ENCODE measurements around the gene CADPS2. TPM values are rescaled to one million over a fixed set of nuclear protein-coding genes. Genes with fewer than 3 reads are reported as not detected.

The CADPS2 gene
- total RNA-seq, 2 donors from 2014 or later = not detected

DNA sequence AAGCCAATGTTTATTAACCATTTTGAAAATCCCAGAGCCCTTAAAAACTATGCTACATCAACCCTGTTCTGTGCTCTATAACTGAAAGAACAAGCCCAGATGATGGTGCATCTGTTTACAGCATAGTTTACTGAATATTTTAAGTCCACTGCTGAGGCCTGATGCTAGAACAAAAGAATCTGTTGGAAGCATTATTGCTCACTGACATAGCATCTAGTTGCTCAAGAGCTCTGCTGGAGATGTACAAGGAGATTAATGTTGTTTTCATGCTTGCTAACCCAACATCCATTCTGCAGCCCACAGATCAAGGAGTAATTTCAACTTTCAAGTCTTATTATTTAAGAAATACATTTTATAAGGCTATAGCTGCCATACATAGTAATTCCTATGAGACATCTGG, 400.4 kb downstream of the CADPS2 start:
- Mint-ChIP-seq H3K27ac (no peak overlapping the region), H3K9me3 (peaks cover 2 to 9% of the 10 kb centered on the region in 2 donors), H3K36me3 (ENCODE audit: insufficient read depth in 2 of 2) (no peaks in the 10 kb centered on the region), H3K4me1 (ENCODE audit: low read depth) (no peaks in the 10 kb centered on the region), H3K4me3 (no peak overlapping the region), H3K27me3 (ENCODE audit: low read depth) (no peaks in the 10 kb centered on the region)
- no peak for DNase-seq
- no peak for ATAC-seq (replicated peaks in 1 of 2)

- no peaks in the 10 kb centered on the region for H3K27me3 Mint-ChIP-seq (ENCODE audit: low read depth)
- no peak overlapping the region for H3K4me3 Mint-ChIP-seq
- H3K4me1 Mint-ChIP-seq (ENCODE audit: low read depth) = no peaks in the 10 kb centered on the region
- no peaks in the 10 kb centered on the region for H3K36me3 Mint-ChIP-seq (ENCODE audit: insufficient read depth in 2 of 2)
- DNase-seq (no peak), ATAC-seq (replicated peaks in 1 of 2) (no peak)
- H3K9me3 Mint-ChIP-seq = peaks cover 0 to 3% of the 10 kb centered on the region in 2 donors
- H3K27ac Mint-ChIP-seq = no peak overlapping the region
Observed at GRCh38 chr7:122482212-122482611, 404.0 kb downstream of the CADPS2 start.

DNA sequence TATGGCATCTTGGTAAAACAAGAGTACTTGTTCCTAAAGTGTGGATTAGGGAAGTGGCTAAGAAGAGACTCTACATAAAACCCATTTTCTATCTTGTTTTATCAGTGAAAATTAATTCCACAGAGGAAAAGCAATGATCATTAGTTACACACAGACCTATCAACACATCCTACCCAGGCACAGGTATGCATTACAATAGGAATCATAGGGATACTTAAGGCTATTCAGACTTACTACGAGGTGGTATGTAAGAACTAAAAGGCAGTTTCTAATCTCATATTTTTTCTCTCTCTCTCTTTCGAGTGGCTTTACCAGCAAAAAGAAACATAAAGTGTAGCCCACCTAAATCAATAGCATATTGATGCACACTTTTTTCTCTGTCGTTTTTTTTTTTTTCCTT, 415.4 kb downstream of the CADPS2 start:
- ATAC-seq (replicated peaks in 1 of 2) (no peak), DNase-seq (no peak)
- no peaks in the 10 kb centered on the region for H3K9me3 Mint-ChIP-seq
- no peaks in the 10 kb centered on the region for H3K4me1 Mint-ChIP-seq (ENCODE audit: low read depth)
- H3K4me3 Mint-ChIP-seq = no peak overlapping the region
- no peaks in the 10 kb centered on the region for H3K36me3 Mint-ChIP-seq (ENCODE audit: insufficient read depth in 2 of 2)
- H3K27ac Mint-ChIP-seq = no peak overlapping the region
- no peaks in the 10 kb centered on the region for H3K27me3 Mint-ChIP-seq (ENCODE audit: low read depth)

GRCh38 chr7:122468945-122469344, 417.3 kb downstream of the CADPS2 start:
- H3K9me3 Mint-ChIP-seq = no peaks in the 10 kb centered on the region
- no peaks in the 10 kb centered on the region for H3K4me1 Mint-ChIP-seq (ENCODE audit: low read depth)
- DNase-seq = no peak
- no peak overlapping the region for H3K27ac Mint-ChIP-seq
- no peaks in the 10 kb centered on the region for H3K27me3 Mint-ChIP-seq (ENCODE audit: low read depth)
- no peak overlapping the region for H3K4me3 Mint-ChIP-seq
- ATAC-seq (replicated peaks in 1 of 2) = no peak
- no peaks in the 10 kb centered on the region for H3K36me3 Mint-ChIP-seq (ENCODE audit: insufficient read depth in 2 of 2)

DNA sequence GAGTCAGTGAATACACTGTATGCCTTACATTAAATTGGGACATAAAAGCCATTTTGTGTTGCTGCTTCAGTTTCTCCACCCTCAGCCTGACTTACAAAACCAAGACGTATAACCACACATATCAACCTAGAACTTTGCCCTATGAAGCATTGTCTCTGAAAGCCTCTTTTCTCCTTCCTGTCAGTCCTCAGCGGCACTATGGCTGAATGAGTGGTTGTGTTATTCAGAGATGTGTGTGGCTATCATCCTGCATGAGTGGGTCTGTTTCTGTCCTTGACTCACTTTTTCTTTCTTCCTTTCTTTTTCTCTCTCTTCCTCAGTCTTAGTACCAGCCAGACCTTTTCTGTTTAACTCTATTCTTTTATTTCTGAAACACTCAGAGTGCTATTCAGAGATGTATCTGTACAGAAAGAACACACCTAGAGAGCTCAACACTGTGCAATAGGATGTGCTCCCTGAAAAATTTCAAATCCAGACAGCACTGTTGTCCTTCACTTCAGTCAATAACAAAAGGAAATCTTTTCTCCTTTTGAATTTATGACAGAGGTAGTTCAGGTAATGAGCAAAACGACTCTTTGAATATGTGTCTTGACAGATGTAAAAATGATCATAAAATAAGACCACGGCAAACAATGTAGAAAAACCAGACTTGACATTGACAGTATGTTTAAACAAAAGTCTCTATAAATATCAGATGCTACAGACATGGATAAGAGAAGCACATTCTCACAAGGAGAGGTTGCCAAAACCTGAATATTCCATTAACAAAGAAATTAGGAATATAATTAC, 418.4 kb downstream of the CADPS2 start:
- DNase-seq (no peak), ATAC-seq (replicated peaks in 1 of 2) (no peak)
- Mint-ChIP-seq H3K9me3 (no peaks in the 10 kb centered on the region), H3K4me3 (no peak overlapping the region), H3K4me1 (ENCODE audit: low read depth) (no peaks in the 10 kb centered on the region), H3K27me3 (ENCODE audit: low read depth) (no peaks in the 10 kb centered on the region), H3K36me3 (ENCODE audit: insufficient read depth in 2 of 2) (no peaks in the 10 kb centered on the region), H3K27ac (no peak overlapping the region)

DNA sequence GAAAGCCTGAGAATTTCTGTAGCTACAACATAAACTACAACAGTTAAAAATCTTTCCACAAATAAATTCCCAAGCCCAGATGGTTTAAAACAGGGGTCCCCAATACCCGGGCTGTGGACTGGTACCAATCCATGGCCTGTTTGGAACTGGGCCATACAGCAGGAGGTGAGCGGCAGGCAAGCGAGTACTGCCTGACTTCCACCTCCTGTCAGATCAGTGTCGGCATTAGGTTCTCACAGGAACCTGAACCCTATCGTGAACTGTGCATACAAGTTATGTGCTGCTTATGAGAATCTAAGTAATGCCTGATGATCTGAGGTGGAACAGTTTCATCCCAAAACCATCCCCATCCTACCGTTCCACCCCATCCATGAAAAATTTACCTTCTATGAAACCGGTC, 421.0 kb downstream of the CADPS2 start:
- no peaks in the 10 kb centered on the region for H3K9me3 Mint-ChIP-seq
- DNase-seq (no peak), ATAC-seq (replicated peaks in 1 of 2) (no peak)
- H3K27ac Mint-ChIP-seq = no peak overlapping the region
- H3K4me1 Mint-ChIP-seq (ENCODE audit: low read depth) = no peaks in the 10 kb centered on the region
- no peaks in the 10 kb centered on the region for H3K27me3 Mint-ChIP-seq (ENCODE audit: low read depth)
- no peaks in the 10 kb centered on the region for H3K36me3 Mint-ChIP-seq (ENCODE audit: insufficient read depth in 2 of 2)
- H3K4me3 Mint-ChIP-seq = no peak overlapping the region

- no peaks in the 10 kb centered on the region for H3K36me3 Mint-ChIP-seq (ENCODE audit: insufficient read depth in 2 of 2)
- no peak overlapping the region for H3K4me3 Mint-ChIP-seq
- no peaks in the 10 kb centered on the region for H3K9me3 Mint-ChIP-seq
- no peaks in the 10 kb centered on the region for H3K4me1 Mint-ChIP-seq (ENCODE audit: low read depth)
- no peak for ATAC-seq (replicated peaks in 1 of 2)
- H3K27ac Mint-ChIP-seq = no peak overlapping the region
- H3K27me3 Mint-ChIP-seq (ENCODE audit: low read depth) = no peaks in the 10 kb centered on the region
- DNase-seq = no peak
Observed at GRCh38 chr7:122463631-122464030, 422.6 kb downstream of the CADPS2 start.

- no peak for DNase-seq
- Mint-ChIP-seq H3K36me3 (ENCODE audit: insufficient read depth in 2 of 2) (no peaks in the 10 kb centered on the region), H3K27me3 (ENCODE audit: low read depth) (no peaks in the 10 kb centered on the region), H3K4me1 (ENCODE audit: low read depth) (no peaks in the 10 kb centered on the region), H3K9me3 (no peaks in the 10 kb centered on the region), H3K4me3 (no peak overlapping the region), H3K27ac (no peak overlapping the region)
- ATAC-seq (replicated peaks in 1 of 2) = no peak
Observed at GRCh38 chr7:122460936-122461335, 425.3 kb downstream of the CADPS2 start.

DNA sequence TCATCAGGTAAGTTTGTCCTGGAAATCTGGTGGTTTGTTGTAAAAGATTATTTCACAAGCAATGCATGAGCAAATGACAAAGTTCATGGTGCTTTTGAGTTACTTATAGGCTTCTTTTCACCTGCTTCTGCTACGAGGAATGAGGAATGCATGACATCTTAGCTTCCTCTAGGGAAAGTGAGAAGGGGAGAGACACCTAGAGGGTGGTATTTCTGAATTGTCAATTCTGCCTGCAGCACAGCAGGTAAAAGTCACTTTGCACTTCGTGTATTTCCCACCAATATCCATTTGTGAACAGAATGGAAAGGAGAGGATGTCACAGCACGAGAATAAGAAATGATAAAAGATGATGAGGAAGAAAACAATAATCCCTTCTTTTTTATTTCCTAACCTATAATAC, 428.3 kb downstream of the CADPS2 start:
- Mint-ChIP-seq H3K9me3 (peaks cover 0 to 2% of the 10 kb centered on the region in 2 donors), H3K27ac (no peak overlapping the region), H3K27me3 (ENCODE audit: low read depth) (no peaks in the 10 kb centered on the region), H3K4me1 (ENCODE audit: low read depth) (no peaks in the 10 kb centered on the region), H3K36me3 (ENCODE audit: insufficient read depth in 2 of 2) (no peaks in the 10 kb centered on the region), H3K4me3 (no peak overlapping the region)
- DNase-seq = no peak
- no peak for ATAC-seq (replicated peaks in 1 of 2)

DNA sequence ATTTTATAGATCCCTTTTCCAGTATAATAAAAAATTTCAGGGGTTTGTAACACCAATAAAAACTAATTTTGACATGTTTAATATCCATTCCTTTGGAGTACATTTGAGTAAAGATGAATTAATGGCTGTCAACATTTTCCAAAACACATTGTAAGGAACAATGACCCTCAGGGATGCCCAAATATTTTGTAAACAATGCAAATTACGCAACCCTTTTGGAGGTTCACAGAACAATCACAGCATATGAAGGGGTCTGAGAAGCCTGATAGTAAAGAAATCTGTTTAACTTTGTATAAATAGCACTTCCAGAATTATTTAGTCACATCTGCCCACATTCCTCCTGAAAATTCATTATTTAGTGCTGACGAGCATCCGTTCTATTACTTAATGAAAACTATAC, 428.9 kb downstream of the CADPS2 start:
- ATAC-seq (replicated peaks in 1 of 2) (no peak), DNase-seq (no peak)
- no peak overlapping the region for H3K4me3 Mint-ChIP-seq
- peaks cover 0 to 2% of the 10 kb centered on the region in 2 donors for H3K9me3 Mint-ChIP-seq
- H3K36me3 Mint-ChIP-seq (ENCODE audit: insufficient read depth in 2 of 2) = no peaks in the 10 kb centered on the region
- H3K27me3 Mint-ChIP-seq (ENCODE audit: low read depth) = no peaks in the 10 kb centered on the region
- H3K4me1 Mint-ChIP-seq (ENCODE audit: low read depth) = no peaks in the 10 kb centered on the region
- H3K27ac Mint-ChIP-seq = no peak overlapping the region

DNA sequence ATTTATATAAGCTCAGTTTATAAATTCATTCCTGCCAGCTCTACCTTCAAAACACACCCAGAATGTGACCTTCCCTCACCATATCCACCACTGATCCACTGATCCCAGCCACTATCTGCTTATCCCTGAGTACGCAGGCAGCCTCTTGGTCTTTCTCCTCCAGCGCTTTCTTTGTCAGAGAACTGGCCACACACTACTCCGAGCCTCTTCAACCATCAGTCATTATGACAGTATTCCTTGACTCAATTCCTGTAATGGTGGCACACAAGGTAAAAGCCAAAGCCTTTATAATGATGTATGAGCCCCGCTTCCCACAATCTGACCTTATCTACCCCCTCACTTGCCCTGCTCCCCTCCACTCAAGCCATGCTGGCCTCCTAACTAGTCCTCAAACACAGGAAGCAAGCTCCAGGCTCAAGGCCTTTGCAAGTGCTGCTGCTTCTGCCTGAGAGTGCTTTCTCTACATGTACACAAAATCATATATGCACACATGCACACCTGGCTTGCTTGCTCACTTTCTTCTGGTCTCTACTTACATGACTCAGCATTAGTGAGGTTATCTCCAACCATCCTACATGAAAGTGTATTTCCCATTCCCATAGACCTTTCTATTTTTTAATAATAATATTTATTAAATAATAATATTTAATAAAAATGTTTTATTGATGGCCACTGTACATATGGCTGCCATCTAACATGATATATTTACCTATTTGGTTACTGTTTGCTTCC, 431.3 kb downstream of the CADPS2 start:
- Mint-ChIP-seq H3K36me3 (ENCODE audit: insufficient read depth in 2 of 2) (no peaks in the 10 kb centered on the region), H3K9me3 (peaks cover 0 to 2% of the 10 kb centered on the region in 2 donors), H3K27me3 (ENCODE audit: low read depth) (no peaks in the 10 kb centered on the region), H3K27ac (no peak overlapping the region), H3K4me1 (ENCODE audit: low read depth) (no peaks in the 10 kb centered on the region), H3K4me3 (no peak overlapping the region)
- DNase-seq (no peak), ATAC-seq (replicated peaks in 1 of 2) (no peak)

DNA sequence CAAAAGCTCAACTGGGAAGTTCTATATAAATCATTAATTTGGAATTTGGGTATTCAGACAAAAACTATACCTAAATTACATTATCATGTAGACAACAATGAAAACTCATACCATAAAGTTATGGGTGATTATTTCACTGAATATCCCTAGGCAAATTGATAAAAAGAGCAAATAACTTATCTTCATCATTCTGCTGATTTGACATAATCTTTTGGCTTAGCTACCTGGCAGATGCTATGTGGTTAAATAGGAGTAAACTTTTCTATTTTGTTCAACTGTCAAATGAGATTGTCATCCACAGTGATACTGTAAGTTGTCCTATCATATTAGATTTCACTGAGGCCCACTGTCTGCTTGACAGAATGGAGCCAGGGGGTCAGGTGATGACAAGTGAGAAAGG, 432.8 kb downstream of the CADPS2 start:
- no peaks in the 10 kb centered on the region for H3K4me1 Mint-ChIP-seq (ENCODE audit: low read depth)
- peaks cover 0 to 2% of the 10 kb centered on the region in 2 donors for H3K9me3 Mint-ChIP-seq
- H3K36me3 Mint-ChIP-seq (ENCODE audit: insufficient read depth in 2 of 2) = no peaks in the 10 kb centered on the region
- ATAC-seq (replicated peaks in 1 of 2) = no peak
- no peak overlapping the region for H3K27ac Mint-ChIP-seq
- no peak for DNase-seq
- no peaks in the 10 kb centered on the region for H3K27me3 Mint-ChIP-seq (ENCODE audit: low read depth)
- H3K4me3 Mint-ChIP-seq = no peak overlapping the region

DNA sequence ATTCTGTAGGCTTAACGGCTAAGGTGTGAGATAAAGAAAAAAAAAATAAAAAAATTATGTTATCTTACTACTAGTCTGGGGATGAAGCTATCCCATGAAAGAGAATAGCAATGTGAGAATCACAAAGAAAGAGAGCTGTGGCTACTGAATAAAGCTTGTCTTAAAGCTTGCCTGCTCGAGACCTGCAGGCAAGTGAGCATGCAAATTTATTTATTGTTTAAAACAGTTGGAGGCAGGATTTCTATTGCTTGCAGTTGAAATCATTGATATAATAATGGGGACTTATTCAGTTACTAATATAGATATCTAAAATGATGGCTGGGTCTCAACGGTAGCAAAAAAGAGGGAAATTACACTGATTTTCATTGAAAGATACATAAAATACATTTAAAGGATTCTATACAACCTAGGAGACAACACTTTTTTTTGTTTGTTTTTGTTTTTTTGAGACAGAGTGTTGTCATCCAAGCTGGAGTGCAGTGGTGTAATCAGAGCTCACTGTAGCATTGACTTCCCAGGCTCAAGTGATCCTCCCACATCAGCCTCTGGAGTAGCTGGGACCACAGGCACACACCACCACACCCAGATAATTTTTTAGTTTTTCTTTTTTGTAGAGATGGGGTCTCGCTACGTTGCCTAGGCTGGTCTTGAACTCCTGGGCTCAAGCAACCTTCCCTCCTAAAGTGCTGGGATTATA, 437.2 kb downstream of the CADPS2 start:
- Mint-ChIP-seq H3K4me1 (ENCODE audit: low read depth) (no peaks in the 10 kb centered on the region), H3K4me3 (no peak overlapping the region), H3K27me3 (ENCODE audit: low read depth) (no peaks in the 10 kb centered on the region), H3K36me3 (ENCODE audit: insufficient read depth in 2 of 2) (no peaks in the 10 kb centered on the region), H3K9me3 (no peaks in the 10 kb centered on the region), H3K27ac (no peak overlapping the region)
- no peak for DNase-seq
- ATAC-seq (replicated peaks in 1 of 2) = no peak

Measured in activated T-cell treated with anti-CD3 and anti-CD28 coated beads, Interleukin-2, amount 50 U/mL, for 72 hours (primary cell).